GM18511 (cell line): ENCODE data around the gene IL23R.
"Not testable (repeated sequence)": the region's sequence is repeated elsewhere in the genome, so short reads cannot be mapped to it uniquely, and the experiment has no call there.

Source experiments
- ATAC-seq: cut with Tn5 transposase; IDR thresholded peaks from one replicate; pipeline ENCODE4 v1.9.1; 2021; ENCODE audit warnings: mild to moderate bottlenecking, moderate library complexity; ENCODE audit not compliant: unreplicated experiment

IL23R gene

GRCh38 chr1:67147973-67148372 is 18.3 kb upstream of the IL23R start:
- ATAC-seq = not testable (repeated sequence)

- ATAC-seq = peak; percentile 42
These were observed 17.6 kb upstream of the IL23R start for GRCh38 chr1:67148516-67149178.

- peak; percentile 93 for ATAC-seq
These were observed 17.0 kb upstream of the IL23R start for GRCh38 chr1:67149179-67149770.

GRCh38 chr1:67150931-67151330 is 15.3 kb upstream of the IL23R start:
- no peak for ATAC-seq

GRCh38 chr1:67158401-67158800 is 7.9 kb upstream of the IL23R start:
- no peak for ATAC-seq

GRCh38 chr1:67159233-67159632 is 7.0 kb upstream of the IL23R start:
- ATAC-seq = no peak

- peak; percentile 54 for ATAC-seq
These were observed 3.3 kb upstream of the IL23R start for GRCh38 chr1:67162954-67163353.

GRCh38 chr1:67165468-67166041 is 699 bp upstream of the IL23R start:
- ATAC-seq = no peak

GRCh38 chr1:67169496-67169895 is 3.2 kb downstream of the IL23R start:
- ATAC-seq = peak; percentile 57

GRCh38 chr1:67169932-67170331 is 3.7 kb downstream of the IL23R start:
- ATAC-seq = no peak

- no peak for ATAC-seq
These were observed 4.7 kb downstream of the IL23R start for GRCh38 chr1:67170751-67171573.

- no peak for ATAC-seq
These were observed 5.3 kb downstream of the IL23R start for GRCh38 chr1:67171574-67171955.

- no peak for ATAC-seq
These were observed 5.7 kb downstream of the IL23R start for GRCh38 chr1:67171978-67172377.

GRCh38 chr1:67173988-67174387 is 7.7 kb downstream of the IL23R start:
- ATAC-seq = no peak

GRCh38 chr1:67174716-67175284 is 8.5 kb downstream of the IL23R start:
- ATAC-seq = no peak

- ATAC-seq = no peak
These were observed 9.4 kb downstream of the IL23R start for GRCh38 chr1:67175530-67176087.

- ATAC-seq = no peak
These were observed 18.7 kb downstream of the IL23R start for GRCh38 chr1:67184838-67185421.

- no peak for ATAC-seq
These were observed 21.9 kb downstream of the IL23R start for GRCh38 chr1:67188137-67188536.

GRCh38 chr1:67189953-67190352 is 23.7 kb downstream of the IL23R start:
- no peak for ATAC-seq

GRCh38 chr1:67190410-67190809 is 24.2 kb downstream of the IL23R start:
- ATAC-seq = no peak

GRCh38 chr1:67190942-67191341 is 24.7 kb downstream of the IL23R start:
- ATAC-seq = no peak
